Peyer's patch (tissue), 4 donors: ENCODE measurements around the gene CRYBA1.
"Not testable (repeated sequence)": the region's sequence is repeated elsewhere in the genome, so short reads cannot be mapped to it uniquely, and the experiment has no call there.

ENCODE experiments used
- CTCF ChIP-seq, 6 experiments: fragments of 450-650 bp in 4 of 6; fragments of 200-600 bp in 2 of 6; sonication (generic) in 1 of 6; IDR thresholded peaks; one replicate each; pipeline ENCODE4 v1.5.1; 2017 to 2019; ENCODE audit warnings: antibody characterized with exemption in 6 of 6, mild to moderate bottlenecking in 3 of 6, moderate library complexity in 1 of 6
- POLR2A ChIP-seq, 2 donors: fragments of 450-650 bp; IDR thresholded peaks; one replicate each; pipeline ENCODE4 v1.5.1; 2017; ENCODE audit warnings: antibody characterized with exemption in 2 of 2, mild to moderate bottlenecking in 2 of 2, moderate library complexity in 2 of 2

GRCh38 chr17:29234972-29235371, 11.7 kb upstream of the CRYBA1 start:
- TF ChIP-seq CTCF, POLR2A (IDR thresholded peaks at IDR 0.05): not testable (repeated sequence)
